PC-9 (cell line): ENCODE results near the gene CDC20B. TPM values are rescaled to one million over a fixed set of nuclear protein-coding genes. Genes with fewer than 3 reads are reported as not detected.

Source experiments
- BruUV-seq: library from RNA; stranded (reverse); fragments of 400-500 nt; replicated peaks from 2 replicates; lab custom pipeline; 2021; lab: Mats Ljungman, UMichigan
- CTCF ChIA-PET: fragments of 300-600 bp; sonication (Branson Sonifier 250); formaldehyde crosslinking; loops from one replicate; lab custom pipeline; 2022; ENCODE audit warnings: antibody characterized with exemption; lab: Charles Lee
- POLR2A ChIA-PET: fragments of 300-600 bp; sonication (Branson Sonifier 250); formaldehyde crosslinking; loops from one replicate; lab custom pipeline; 2022; ENCODE audit warnings: antibody characterized with exemption; ENCODE audit not compliant: unreplicated experiment; lab: Charles Lee
- DNase-seq, 2 experiments: peaks; one replicate each; pipeline versions ENCODE4 v3.0.0 to v3.0.0-alpha.2; 2015 to 2022; ENCODE audit warnings: mixed read lengths in 1 of 2
- H2AFZ ChIP-seq: fragments of 200-600 bp; sonication (generic); 2 replicates; pipeline ENCODE4 v1.8.1; 2017; ENCODE audit warnings: antibody characterized with exemption
- H3F3A ChIP-seq: fragments of 200-600 bp; sonication (generic); 2 replicates; pipeline ENCODE4 v1.8.1; 2017; ENCODE audit warnings: antibody characterized with exemption, mild to moderate bottlenecking, low read depth; ENCODE audit not compliant: insufficient read depth
- H3K27ac ChIP-seq: fragments of 200-600 bp; sonication (generic); 2 replicates; pipeline ENCODE4 v1.6.1; 2016; ENCODE audit warnings: mixed run types
- H3K27me3 ChIP-seq: fragments of 200-600 bp; sonication (generic); 2 replicates; pipeline ENCODE4 v1.6.1; 2016; ENCODE audit warnings: low read depth, mixed run types; ENCODE audit not compliant: insufficient read depth
- H3K36me3 ChIP-seq: fragments of 200-600 bp; sonication (generic); 2 replicates; pipeline ENCODE4 v1.6.1; 2016; ENCODE audit warnings: low read depth, mixed run types
- H3K4me1 ChIP-seq: fragments of 200-600 bp; sonication (generic); replicated peaks from 2 replicates; pipeline ENCODE4 v1.6.1; 2016; ENCODE audit warnings: mixed run types; ENCODE audit not compliant: insufficient read depth
- H3K4me2 ChIP-seq: fragments of 200-600 bp; sonication (generic); 2 replicates; pipeline ENCODE4 v1.6.1; 2017; ENCODE audit warnings: mixed run types
- H3K4me3 ChIP-seq: fragments of 200-600 bp; sonication (generic); 2 replicates; pipeline ENCODE4 v1.6.1; 2016; ENCODE audit warnings: mixed run types
- H3K79me2 ChIP-seq: fragments of 200-600 bp; sonication (generic); 2 replicates; pipeline ENCODE4 v1.6.1; 2017; ENCODE audit warnings: low read depth, mixed run types
- H3K9me2 ChIP-seq: fragments of 200-600 bp; sonication (generic); 2 replicates; pipeline ENCODE4 v1.8.1; 2017; ENCODE audit warnings: mild to moderate bottlenecking; ENCODE audit not compliant: insufficient read depth
- H3K9me3 ChIP-seq: fragments of 200-600 bp; sonication (generic); 2 replicates; pipeline ENCODE4 v1.8.1; 2016; ENCODE audit warnings: low read depth; ENCODE audit not compliant: insufficient read depth
- H4K20me1 ChIP-seq: fragments of 200-600 bp; sonication (generic); 2 replicates; pipeline ENCODE4 v1.8.1; 2017; ENCODE audit not compliant: insufficient read depth
- CTCF ChIP-seq: fragments of 200-600 bp; sonication (generic); conservative IDR thresholded peaks from 2 replicates; pipeline ENCODE4 v1.6.1; 2017; ENCODE audit warnings: mixed run types, antibody characterized with exemption, mild to moderate bottlenecking, moderate library complexity
- EZH2 ChIP-seq: fragments of 200-600 bp; sonication (generic); IDR thresholded peaks from 2 replicates; pipeline ENCODE4 v1.8.0; 2017; ENCODE audit warnings: antibody characterized with exemption, low read depth
- intact Hi-C: fragments of 100-400 bp; cut with micrococcal nuclease; formaldehyde crosslinking; loops from one replicate; pipeline ENCODE4 v1.10.0; 2022; ENCODE audit not compliant: unreplicated experiment
- total RNA-seq: library from RNA; stranded (reverse); gene quantifications from 2 replicates; pipeline ENCODE4 v1.2.3, GENCODE V29; 2021

Gene CDC20B
- total RNA-seq, 1 experiment from 2014 or later: not detected

- POLR2A ChIA-PET: no interaction called here
- intact Hi-C loops: no loop called here
- no peak overlapping the region for H3K27ac ChIP-seq
These were observed 29.4 kb downstream of the CDC20B start for GRCh38 chr5:55143624-55144023.

GRCh38 chr5:55141945-55142690 is 30.9 kb downstream of the CDC20B start:
- Histone ChIP-seq H3K27ac (no peak overlapping the region), H3K27me3 (peaks cover 42% of the 10 kb centered on the region), H3K4me1 (no peaks in the 10 kb centered on the region), H3K9me2 (no peaks in the 10 kb centered on the region), H3K4me3 (no peak overlapping the region), H4K20me1 (no peaks in the 10 kb centered on the region), H3K9me3 (no peaks in the 10 kb centered on the region), H2AFZ (no peak overlapping the region), H3K36me3 (no peaks in the 10 kb centered on the region), H3F3A (no peaks in the 10 kb centered on the region), H3K79me2 (no peaks in the 10 kb centered on the region), H3K4me2 (no peak overlapping the region)
- no TSS peak for BruUV-seq
- intact Hi-C loops: no loop called here
- ChIA-PET POLR2A (no interaction called here), CTCF (no interaction called here)
- DNase-seq: no peak
- no peak for TF ChIP-seq CTCF
- no peak for TF ChIP-seq EZH2

More at GRCh38 chr5:55143624-55144023, 29.4 kb downstream of the CDC20B start:
- Histone ChIP-seq H3K27me3 (peaks cover 28% of the 10 kb centered on the region), H3K4me2 (no peak overlapping the region), H3K9me2 (no peaks in the 10 kb centered on the region), H3K4me1 (no peaks in the 10 kb centered on the region), H3F3A (no peaks in the 10 kb centered on the region), H3K9me3 (no peaks in the 10 kb centered on the region), H3K79me2 (no peaks in the 10 kb centered on the region), H3K4me3 (no peak overlapping the region), H4K20me1 (no peaks in the 10 kb centered on the region), H3K36me3 (no peaks in the 10 kb centered on the region), H2AFZ (no peak overlapping the region)
- BruUV-seq: no TSS peak
- TF ChIP-seq EZH2 (no peak), CTCF (no peak)
- DNase-seq: no peak
- CTCF ChIA-PET: interaction anchor here (0.6 kb wide), 1 partner anchor 1416 kb away, joined by 8 read pairs; no protein-coding TSS in a partner anchor

GRCh38 chr5:55140908-55141665 is 31.9 kb downstream of the CDC20B start:
- BruUV-seq: no TSS peak

More at GRCh38 chr5:55140908-55141665, 31.9 kb downstream of the CDC20B start:
- ChIA-PET POLR2A (no interaction called here), CTCF (no interaction called here)
- Histone ChIP-seq H3F3A (no peaks in the 10 kb centered on the region), H3K27me3 (peaks cover 43% of the 10 kb centered on the region), H3K36me3 (no peaks in the 10 kb centered on the region), H3K9me2 (no peaks in the 10 kb centered on the region), H3K4me1 (no peaks in the 10 kb centered on the region), H2AFZ (no peak overlapping the region), H3K27ac (no peak overlapping the region), H3K9me3 (no peaks in the 10 kb centered on the region), H3K79me2 (no peaks in the 10 kb centered on the region), H3K4me3 (no peak overlapping the region), H4K20me1 (no peaks in the 10 kb centered on the region), H3K4me2 (no peak overlapping the region)
- intact Hi-C loops: no loop called here
- DNase-seq: no peak
- TF ChIP-seq EZH2: no peak
- TF ChIP-seq CTCF: no peak
